Measurements from ENCODE around the gene FBXL7.

The FBXL7 gene

GRCh38 chr5:15463231-15463980, 36.6 kb upstream of the FBXL7 start:
- no peak for DNase-seq (ENCODE audit: extremely low spot score)
- TF ChIP-seq, protein P1, sequence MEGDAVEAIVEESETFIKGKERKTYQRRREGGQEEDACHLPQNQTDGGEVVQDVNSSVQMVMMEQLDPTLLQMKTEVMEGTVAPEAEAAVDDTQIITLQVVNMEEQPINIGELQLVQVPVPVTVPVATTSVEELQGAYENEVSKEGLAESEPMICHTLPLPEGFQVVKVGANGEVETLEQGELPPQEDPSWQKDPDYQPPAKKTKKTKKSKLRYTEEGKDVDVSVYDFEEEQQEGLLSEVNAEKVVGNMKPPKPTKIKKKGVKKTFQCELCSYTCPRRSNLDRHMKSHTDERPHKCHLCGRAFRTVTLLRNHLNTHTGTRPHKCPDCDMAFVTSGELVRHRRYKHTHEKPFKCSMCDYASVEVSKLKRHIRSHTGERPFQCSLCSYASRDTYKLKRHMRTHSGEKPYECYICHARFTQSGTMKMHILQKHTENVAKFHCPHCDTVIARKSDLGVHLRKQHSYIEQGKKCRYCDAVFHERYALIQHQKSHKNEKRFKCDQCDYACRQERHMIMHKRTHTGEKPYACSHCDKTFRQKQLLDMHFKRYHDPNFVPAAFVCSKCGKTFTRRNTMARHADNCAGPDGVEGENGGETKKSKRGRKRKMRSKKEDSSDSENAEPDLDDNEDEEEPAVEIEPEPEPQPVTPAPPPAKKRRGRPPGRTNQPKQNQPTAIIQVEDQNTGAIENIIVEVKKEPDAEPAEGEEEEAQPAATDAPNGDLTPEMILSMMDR (IDR thresholded peaks at IDR 0.05; ENCODE audit: control extremely low read depth, extremely low read depth, low read depth, missing control alignments), result no peak
- CTCF ChIA-PET, result interaction anchor here (0.9 kb wide), 1 partner anchor 34 kb away, joined by 4 read pairs; no protein-coding TSS in a partner anchor
- POLR2A ChIA-PET, result no interaction called here

GRCh38 chr5:15472116-15472515, 27.9 kb upstream of the FBXL7 start:
- TF ChIP-seq, protein P1 (IDR thresholded peaks at IDR 0.05; ENCODE audit: control extremely low read depth, extremely low read depth, low read depth, missing control alignments), result no peak
- ChIA-PET CTCF (no interaction called here), POLR2A (no interaction called here)
- DNase-seq (ENCODE audit: extremely low spot score), result no peak

GRCh38 chr5:15474143-15474719, 25.7 kb upstream of the FBXL7 start:
- no peak for DNase-seq (ENCODE audit: extremely low spot score)
- CTCF ChIA-PET, result no interaction called here
- TF ChIP-seq, protein P1 (IDR thresholded peaks at IDR 0.05; ENCODE audit: control extremely low read depth, extremely low read depth, low read depth, missing control alignments), result no peak
- POLR2A ChIA-PET, result no interaction called here

DNA sequence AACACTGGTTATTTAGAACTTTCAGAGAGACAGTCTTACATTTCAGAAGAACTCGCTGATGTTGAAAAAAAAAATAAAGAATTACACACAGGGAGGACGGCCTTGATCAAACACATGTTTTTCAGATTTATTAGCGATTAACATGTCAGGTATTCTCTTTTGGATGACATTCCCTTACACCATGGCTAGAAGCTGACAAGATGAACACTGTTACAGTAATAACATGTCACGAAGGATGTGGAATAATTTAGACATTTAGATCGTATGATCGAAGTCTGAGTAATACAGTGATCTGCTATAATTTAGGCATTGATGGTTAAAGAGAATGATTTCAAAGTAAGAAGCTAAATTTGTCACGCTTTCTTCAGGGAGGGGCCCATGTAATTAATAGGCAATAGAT, 24.6 kb upstream of the FBXL7 start:
- TF ChIP-seq, protein P1 (IDR thresholded peaks at IDR 0.05; ENCODE audit: control extremely low read depth, extremely low read depth, low read depth, missing control alignments), result no peak
- ChIA-PET POLR2A (no interaction called here), CTCF (no interaction called here)
- DNase-seq (ENCODE audit: extremely low spot score), result no peak

GRCh38 chr5:15476977-15477376, 23.0 kb upstream of the FBXL7 start:
- TF ChIP-seq, protein P1 (IDR thresholded peaks at IDR 0.05; ENCODE audit: control extremely low read depth, extremely low read depth, low read depth, missing control alignments), result no peak
- ChIA-PET CTCF (no interaction called here), POLR2A (no interaction called here)
- no peak for DNase-seq (ENCODE audit: extremely low spot score)

DNA sequence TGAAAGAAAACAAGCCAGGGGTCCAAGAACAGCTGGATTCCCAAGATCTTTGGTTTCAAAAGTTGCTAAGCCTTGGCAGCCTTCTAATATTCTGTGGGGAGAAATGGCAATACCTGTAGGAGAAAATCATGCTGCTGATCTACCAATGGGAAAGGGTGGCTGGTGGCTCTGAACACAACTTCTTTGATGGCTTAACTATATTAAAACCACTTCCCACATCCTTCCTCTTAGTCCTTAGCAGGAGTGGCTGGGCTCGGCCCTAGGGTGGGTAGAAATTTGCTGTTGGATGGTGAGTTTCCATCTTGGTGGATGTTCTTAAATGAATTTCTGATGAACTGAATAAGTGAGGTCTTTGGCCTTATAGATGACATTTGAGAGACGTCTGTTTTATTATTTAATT, 19.5 kb upstream of the FBXL7 start:
- CTCF ChIA-PET, result no interaction called here
- TF ChIP-seq, protein P1 (IDR thresholded peaks at IDR 0.05; ENCODE audit: control extremely low read depth, extremely low read depth, low read depth, missing control alignments), result no peak
- POLR2A ChIA-PET, result no interaction called here
- DNase-seq (ENCODE audit: extremely low spot score), result no peak
